Endothelial cell of umbilical vein (primary cell): ENCODE measurements around the gene CHRND. TPM values are rescaled to one million over a fixed set of nuclear protein-coding genes. Genes with fewer than 3 reads are reported as not detected.

Experiments
- BruUV-seq: library from RNA; stranded (reverse); fragments of 400-500 nt; replicated peaks from 2 replicates; lab custom pipeline; 2021; lab: Mats Ljungman, UMichigan
- CTCF ChIA-PET: fragments of 300-600, 350-600 bp; sonication (Branson Sonifier 250); formaldehyde crosslinking; loops from one replicate; lab custom pipeline; 2021; ENCODE audit warnings: antibody characterized with exemption, inconsistent platforms; lab: Charles Lee
- POLR2A ChIA-PET: fragments of 300-600, 350-600 bp; sonication (Branson Sonifier 250); formaldehyde crosslinking; loops from one replicate; lab custom pipeline; 2021; ENCODE audit warnings: antibody characterized with exemption, inconsistent platforms; lab: Charles Lee
- DNase-seq: peaks from one replicate; pipeline ENCODE4 v3.0.0-alpha.2; 2011; ENCODE audit warnings: low read depth, low spot score
- FAIRE-seq: peaks from 2 replicates; lab custom pipeline; 2011; peaks lifted over from hg19 to GRCh38; lab: Jason Lieb, UNC
- H2AFZ ChIP-seq: 2 replicates; pipeline ENCODE4 v1.6.0; 2012; ENCODE audit warnings: low read depth, low read length, control low read depth, inconsistent platforms
- H3K27ac ChIP-seq: 2 replicates; pipeline ENCODE4 v1.5.1; 2011; ENCODE audit warnings: low read depth, mild to moderate bottlenecking, control low read depth, low read length, moderate library complexity; ENCODE audit not compliant: insufficient read depth
- H3K27me3 ChIP-seq, 2 experiments: 2 replicates each; pipeline versions ENCODE4 v1.6.0 to v1.6.1; 2011; ENCODE audit warnings: low read length in 2 of 2, mixed read lengths in 1 of 2; ENCODE audit not compliant: control insufficient read depth in 2 of 2, insufficient read depth in 2 of 2
- H3K36me3 ChIP-seq, 2 experiments: 2 replicates in 1 of 2; 3 replicates in 1 of 2; pipeline ENCODE4 v1.5.1; 2011; ENCODE audit warnings: low read length in 2 of 2, mild to moderate bottlenecking in 1 of 2, moderate library complexity in 1 of 2; ENCODE audit not compliant: control insufficient read depth in 2 of 2, insufficient read depth in 2 of 2; ENCODE audit errors: extremely low read depth in 1 of 2
- H3K4me1 ChIP-seq: 3 replicates; pipeline ENCODE4 v1.5.1; 2011; ENCODE audit warnings: mild to moderate bottlenecking, low read length; ENCODE audit not compliant: control insufficient read depth, insufficient read depth; ENCODE audit errors: extremely low read depth
- H3K4me2 ChIP-seq: 2 replicates; pipeline ENCODE4 v1.6.1; 2011; ENCODE audit warnings: low read length, control low read depth, mixed read lengths; ENCODE audit not compliant: insufficient read depth
- H3K4me3 ChIP-seq, 3 experiments: fragments of 200-600 bp in 1 of 3; sonication (generic), shearing (Covaris generic) in 1 of 3; replicated peaks in 1 of 3; 2 replicates each; pipeline ENCODE4 v1.5.1; 2011 to 2016; ENCODE audit warnings: control low read depth in 3 of 3, low read length in 3 of 3, mild to moderate bottlenecking in 2 of 3, inconsistent platforms in 1 of 3, low read depth in 1 of 3, moderate library complexity in 1 of 3; ENCODE audit not compliant: insufficient read depth in 1 of 3
- H3K79me2 ChIP-seq: 2 replicates; pipeline ENCODE4 v1.6.0; 2012; ENCODE audit warnings: low read length, inconsistent platforms; ENCODE audit not compliant: control insufficient read depth, insufficient read depth
- H3K9ac ChIP-seq: replicated peaks from 2 replicates; pipeline ENCODE3; 2011; ENCODE audit warnings: low read length, control low read depth; ENCODE audit not compliant: insufficient read depth; ENCODE audit errors: extremely low read depth
- H3K9me1 ChIP-seq: replicated peaks from 3 replicates; pipeline ENCODE4 v1.6.0; 2011; ENCODE audit warnings: mild to moderate bottlenecking, low read length; ENCODE audit not compliant: control insufficient read depth, insufficient read depth; ENCODE audit errors: extremely low read depth
- H3K9me3 ChIP-seq: replicated peaks from 2 replicates; pipeline ENCODE4 v1.5.1; 2012; ENCODE audit warnings: low read length, inconsistent platforms; ENCODE audit not compliant: control insufficient read depth, insufficient read depth
- H4K20me1 ChIP-seq: replicated peaks from 2 replicates; pipeline ENCODE3; 2011; ENCODE audit warnings: mild to moderate bottlenecking, low read length; ENCODE audit not compliant: control insufficient read depth, insufficient read depth; ENCODE audit errors: extremely low read depth
- EZH2 ChIP-seq: IDR thresholded peaks from 2 replicates; pipeline ENCODE4 v1.6.1; 2012; ENCODE audit warnings: borderline replicate concordance, low read depth, mild to moderate bottlenecking, moderate library complexity, low read length, inconsistent platforms; ENCODE audit not compliant: severe bottlenecking
- FOS ChIP-seq: IDR thresholded peaks from 2 replicates; pipeline ENCODE4 v1.6.1; 2011; ENCODE audit warnings: mild to moderate bottlenecking, low read length, moderate library complexity, borderline replicate concordance; ENCODE audit not compliant: insufficient read depth
- JUN ChIP-seq: IDR thresholded peaks from 2 replicates; pipeline ENCODE4 v1.6.1; 2011; ENCODE audit warnings: borderline replicate concordance, low read depth; ENCODE audit not compliant: insufficient read length, insufficient read depth
- MYC ChIP-seq: IDR thresholded peaks from one replicate; pipeline ENCODE4 v1.6.1; 2011; ENCODE audit warnings: mild to moderate bottlenecking, low read depth, low read length
- POLR2AphosphoS5 ChIP-seq: IDR thresholded peaks from 2 replicates; pipeline ENCODE4 v1.6.1; 2012; ENCODE audit warnings: low read depth, mild to moderate bottlenecking, control low read depth, low read length, moderate library complexity; ENCODE audit not compliant: insufficient read depth
- dilution Hi-C: fragments of 300-500 bp; cut with MboI; formaldehyde crosslinking; loops from one replicate; pipeline ENCODE4 v1.15.0; 2019; ENCODE audit warnings: low sequenced_read_pairs; ENCODE audit not compliant: extremely low pct_ligation_motif_present
- intact Hi-C: fragments of 100-400 bp; cut with micrococcal nuclease; formaldehyde crosslinking; loops from one replicate; pipeline ENCODE4 v1.10.0; 2022
- polyA plus RNA-seq, 4 experiments: library from polyadenylated mRNA; depleted of rRNA in 3 of 4; stranded (reverse) in 3 of 4; unstranded in 1 of 4; fragments of >200 nt; gene quantifications; 2 replicates each; pipeline versions ENCODE4 v1.2.1 to v1.2.3, GENCODE V29; 2011 to 2012; ENCODE audit warnings: missing spikeins in 1 of 4
- total RNA-seq: library from RNA; stranded (reverse); gene quantifications from 2 replicates; pipeline ENCODE4 v1.2.3, GENCODE V29; 2021
- TF ChIP-seq, protein P1 (sequence below), 2 donors: IDR thresholded peaks; 1 replicate in 1 of 2; 2 replicates in 1 of 2; pipeline ENCODE4 v1.5.1; 2011; ENCODE audit warnings: low read length in 2 of 2, mild to moderate bottlenecking in 2 of 2, moderate library complexity in 2 of 2, control low read depth in 1 of 2, inconsistent platforms in 1 of 2, low read depth in 1 of 2; ENCODE audit not compliant: insufficient read depth in 1 of 2; ENCODE audit errors: extremely low read depth in 1 of 2

CHRND gene
- total and polyA plus RNA-seq, 2 donors (not counting 3 experiments of a cell fraction or from before 2014, with no cell fraction given) = not detected

DNA sequence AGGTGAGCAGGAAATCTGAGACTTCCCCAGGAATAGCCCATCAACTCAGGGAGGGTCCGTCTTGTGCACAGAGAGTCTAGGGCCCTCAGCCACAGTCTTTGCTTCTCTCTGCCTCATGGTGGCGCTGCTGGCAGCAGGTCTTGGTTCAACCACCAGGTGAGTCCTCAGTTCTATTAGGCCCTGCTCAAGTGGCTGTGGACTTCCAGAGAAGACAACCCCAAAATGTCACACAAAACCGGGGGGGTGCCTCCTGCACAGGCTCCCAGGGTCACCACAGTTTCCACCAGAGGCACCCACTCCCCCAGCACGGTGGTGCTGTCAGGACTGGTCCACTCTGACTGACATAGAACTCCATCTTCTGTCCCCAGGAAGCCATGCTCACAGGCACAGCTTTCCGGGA lies 11.1 kb downstream of the CHRND start:
- Histone ChIP-seq H3K9me3 (no peaks in the 10 kb centered on the region), H3K27me3 (no peaks in the 10 kb centered on the region), H3K9me1 (no peaks in the 10 kb centered on the region), H4K20me1 (no peaks in the 10 kb centered on the region), H3K9ac (no peak overlapping the region), H3K36me3 (no peaks in the 10 kb centered on the region), H3K4me2 (no peak overlapping the region), H3K79me2 (no peaks in the 10 kb centered on the region), H3K27ac (no peak overlapping the region), H3K4me1 (no peaks in the 10 kb centered on the region), H3K4me3 (no peak overlapping the region), H2AFZ (no peak overlapping the region)
- intact Hi-C loops = no loop called here
- ChIA-PET CTCF (no interaction called here), POLR2A (interaction anchor here (0.7 kb wide), 1 partner anchor 34 kb away, joined by 3 read pairs; no protein-coding TSS in a partner anchor)
- DNase-seq (no peak), FAIRE-seq (no peak)
- no peak for TF ChIP-seq FOS
- TF ChIP-seq MYC = no peak
- no peak for TF ChIP-seq EZH2
- TF ChIP-seq JUN = no peak
- TF ChIP-seq POLR2AphosphoS5 = no peak
- TF ChIP-seq, protein P1, sequence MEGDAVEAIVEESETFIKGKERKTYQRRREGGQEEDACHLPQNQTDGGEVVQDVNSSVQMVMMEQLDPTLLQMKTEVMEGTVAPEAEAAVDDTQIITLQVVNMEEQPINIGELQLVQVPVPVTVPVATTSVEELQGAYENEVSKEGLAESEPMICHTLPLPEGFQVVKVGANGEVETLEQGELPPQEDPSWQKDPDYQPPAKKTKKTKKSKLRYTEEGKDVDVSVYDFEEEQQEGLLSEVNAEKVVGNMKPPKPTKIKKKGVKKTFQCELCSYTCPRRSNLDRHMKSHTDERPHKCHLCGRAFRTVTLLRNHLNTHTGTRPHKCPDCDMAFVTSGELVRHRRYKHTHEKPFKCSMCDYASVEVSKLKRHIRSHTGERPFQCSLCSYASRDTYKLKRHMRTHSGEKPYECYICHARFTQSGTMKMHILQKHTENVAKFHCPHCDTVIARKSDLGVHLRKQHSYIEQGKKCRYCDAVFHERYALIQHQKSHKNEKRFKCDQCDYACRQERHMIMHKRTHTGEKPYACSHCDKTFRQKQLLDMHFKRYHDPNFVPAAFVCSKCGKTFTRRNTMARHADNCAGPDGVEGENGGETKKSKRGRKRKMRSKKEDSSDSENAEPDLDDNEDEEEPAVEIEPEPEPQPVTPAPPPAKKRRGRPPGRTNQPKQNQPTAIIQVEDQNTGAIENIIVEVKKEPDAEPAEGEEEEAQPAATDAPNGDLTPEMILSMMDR (IDR thresholded peaks at IDR 0.05; ENCODE audit: extremely low read depth in 1 of 2, insufficient read depth in 1 of 2, low read depth in 1 of 2, low read length in 2 of 2) = peak; percentile 25 to 57
- dilution Hi-C loops = no loop called here
- BruUV-seq = no TSS peak
